Natural killer cell (primary cell): ENCODE measurements around the gene TBL3. TPM values are rescaled to one million over a fixed set of nuclear protein-coding genes. Genes with fewer than 3 reads are reported as not detected.
A peak's percentile ranks its signal among the peaks of the same experiment; 100 is the strongest.

Source experiments
- ATAC-seq, 3 donors: fragments of 150-1000 bp in 2 of 3; fragments of 200-7000 bp in 1 of 3; cut with Tn5 transposase; 1 replicate in 1 of 3; 2 replicates in 2 of 3; pipeline ENCODE4 v1.10.0; 2021; ENCODE audit warnings: mild to moderate bottlenecking in 2 of 3, moderate library complexity in 2 of 3
- DNase-seq, 2 donors: peaks; one replicate each; pipeline versions ENCODE4 v3.0.0 to v3.0.0-alpha.2; 2013 to 2021; ENCODE audit warnings: mixed read lengths in 1 of 2
- H3K27ac ChIP-seq: one replicate; pipeline ENCODE4 v1.5.1; 2013; ENCODE audit warnings: mild to moderate bottlenecking, low read length
- H3K27me3 ChIP-seq: one replicate; pipeline ENCODE4 v1.6.1; 2013; ENCODE audit warnings: low read length; ENCODE audit not compliant: control insufficient read depth, insufficient read depth
- H3K36me3 ChIP-seq: one replicate; pipeline ENCODE4 v1.6.1; 2013; ENCODE audit warnings: low read length; ENCODE audit not compliant: control insufficient read depth, insufficient read depth
- H3K4me1 ChIP-seq: one replicate; pipeline ENCODE4 v1.6.1; 2013; ENCODE audit warnings: low read length; ENCODE audit not compliant: control insufficient read depth, insufficient read depth
- H3K4me3 ChIP-seq: one replicate; pipeline ENCODE4 v1.5.1; 2013; ENCODE audit warnings: low read length
- H3K9me3 ChIP-seq: one replicate; pipeline ENCODE4 v1.6.1; 2013; ENCODE audit warnings: low read length; ENCODE audit not compliant: control insufficient read depth, insufficient read depth
- H3K27ac Mint-ChIP-seq, 2 donors: one replicate each; pipeline ENCODE4 v1.8.0; 2022; ENCODE audit warnings: mild to moderate bottlenecking in 2 of 2, mixed read lengths in 2 of 2, moderate library complexity in 1 of 2
- H3K27me3 Mint-ChIP-seq, 2 donors: one replicate each; pipeline ENCODE4 v1.8.0; 2022; ENCODE audit warnings: low read depth in 2 of 2, mixed read lengths in 2 of 2
- H3K36me3 Mint-ChIP-seq: one replicate; pipeline ENCODE4 v1.8.0; 2022; ENCODE audit warnings: mixed read lengths
- H3K4me1 Mint-ChIP-seq, 2 donors: one replicate each; pipeline ENCODE4 v1.8.0; 2022; ENCODE audit warnings: mixed read lengths in 2 of 2
- H3K4me3 Mint-ChIP-seq: one replicate; pipeline ENCODE4 v1.8.0; 2022; ENCODE audit warnings: mild to moderate bottlenecking, moderate library complexity, mixed read lengths
- H3K9me3 Mint-ChIP-seq, 2 donors: one replicate each; pipeline ENCODE4 v1.8.0; 2022; ENCODE audit warnings: mixed read lengths in 2 of 2
- CTCF ChIP-seq: fragments of 200-600 bp; IDR thresholded peaks from one replicate; pipeline ENCODE4 v1.8.0; 2022; ENCODE audit warnings: antibody characterized with exemption
- WGBS: methylation state at CpG from one replicate; pipeline ENCODE4 v1.1.7; 2013; ENCODE audit warnings: missing lambda C conversion rate; ENCODE audit not compliant: insufficient coverage; 5-methylcytosine and 5-hydroxymethylcytosine counted together
- intact Hi-C: fragments of 100-400 bp; cut with micrococcal nuclease; formaldehyde crosslinking; loops from one replicate; pipeline ENCODE4 v1.14.2; 2022
- total RNA-seq, 4 donors: library from RNA; stranded (reverse); fragments of 120-200 nt in 1 of 4; gene quantifications; one replicate each; pipeline versions ENCODE4 v1.2.3 to v1.2.4, GENCODE V29; 2013 to 2022

Gene TBL3
- total RNA-seq, 3 donors from 2014 or later (not counting 1 experiment from before 2014, with no cell fraction given): 25.1 to 28.9 (median 28.1) TPM

- no peak for TF ChIP-seq CTCF
- H3K27ac ChIP-seq: no peak overlapping the region
- no peaks in the 10 kb centered on the region for H3K27me3 Mint-ChIP-seq
- DNase-seq: no peak
- H3K9me3 Mint-ChIP-seq: no peaks in the 10 kb centered on the region
- H3K27me3 ChIP-seq: peaks cover under 1% of the 10 kb centered on the region
- H3K4me1 Mint-ChIP-seq: peaks cover 18 to 23% of the 10 kb centered on the region in 2 donors
- peaks cover 27% of the 10 kb centered on the region for H3K4me1 ChIP-seq
- no peak overlapping the region for H3K27ac Mint-ChIP-seq
- H3K36me3 Mint-ChIP-seq: no peaks in the 10 kb centered on the region
- H3K9me3 ChIP-seq: no peaks in the 10 kb centered on the region
- H3K4me3 ChIP-seq: no peak overlapping the region
- ATAC-seq: no peak
- peak overlapping the region; percentile 28 for H3K4me3 Mint-ChIP-seq
- intact Hi-C loops: no loop called here
- peaks cover 42% of the 10 kb centered on the region for H3K36me3 ChIP-seq
- 98% methylated on average over 42 of the region's 42 CpGs for WGBS
Measured at GRCh38 chr16:1974157-1975070, 2.6 kb downstream of the TBL3 start.

- no peak overlapping the region for H3K4me3 Mint-ChIP-seq
- H3K9me3 Mint-ChIP-seq: no peaks in the 10 kb centered on the region
- peaks cover 42% of the 10 kb centered on the region for H3K36me3 ChIP-seq
- 97% methylated on average over 33 of the region's 33 CpGs for WGBS
- no peak for ATAC-seq
- H3K4me3 ChIP-seq: no peak overlapping the region
- no peak for TF ChIP-seq CTCF
- no peak overlapping the region for H3K27ac ChIP-seq
- H3K9me3 ChIP-seq: no peaks in the 10 kb centered on the region
- no peak overlapping the region for H3K27ac Mint-ChIP-seq
- DNase-seq: no peak
- intact Hi-C loops: no loop called here
- no peaks in the 10 kb centered on the region for H3K36me3 Mint-ChIP-seq
- H3K27me3 ChIP-seq: peaks cover 9% of the 10 kb centered on the region
- H3K4me1 ChIP-seq: peaks cover 30% of the 10 kb centered on the region
- H3K4me1 Mint-ChIP-seq: peaks cover 18 to 23% of the 10 kb centered on the region in 2 donors
- H3K27me3 Mint-ChIP-seq: no peaks in the 10 kb centered on the region
Measured at GRCh38 chr16:1975432-1976215, 3.8 kb downstream of the TBL3 start.

GRCh38 chr16:1976216-1976520 lies 4.3 kb downstream of the TBL3 start:
- ATAC-seq: no peak
- Histone ChIP-seq H3K9me3 (no peaks in the 10 kb centered on the region), H3K4me1 (peaks cover 24% of the 10 kb centered on the region), H3K27ac (no peak overlapping the region), H3K36me3 (peaks cover 42% of the 10 kb centered on the region), H3K27me3 (peaks cover 15% of the 10 kb centered on the region), H3K4me3 (no peak overlapping the region)
- H3K4me1 Mint-ChIP-seq: peaks cover 16 to 18% of the 10 kb centered on the region in 2 donors
- TF ChIP-seq CTCF: no peak
- H3K27me3 Mint-ChIP-seq: peaks cover 0 to 2% of the 10 kb centered on the region in 2 donors
- no peaks in the 10 kb centered on the region for H3K36me3 Mint-ChIP-seq
- H3K9me3 Mint-ChIP-seq: no peaks in the 10 kb centered on the region
- H3K27ac Mint-ChIP-seq: no peak overlapping the region
- intact Hi-C loops: no loop called here
- 98% methylated on average over 8 of the region's 8 CpGs for WGBS
- H3K4me3 Mint-ChIP-seq: no peak overlapping the region
- DNase-seq: no peak
